ENCODE measurements around the gene OSBPL6.
"Not testable (repeated sequence)": the region's sequence is repeated elsewhere in the genome, so short reads cannot be mapped to it uniquely, and the experiment has no call there.

The OSBPL6 gene

GRCh38 chr2:178422097-178422496 lies 227.8 kb downstream of the OSBPL6 start:
- Histone ChIP-seq H3K27ac (ENCODE audit: low read length) (no peak overlapping the region), H3K4me1 (ENCODE audit: low read length) (no peaks in the 10 kb centered on the region), H3F3A (ENCODE audit: insufficient read depth, low read length) (no peaks in the 10 kb centered on the region), H3K9ac (ENCODE audit: low read length) (no peak overlapping the region), H4K20me1 (ENCODE audit: insufficient read depth, low read length) (no peaks in the 10 kb centered on the region), H3K9me2 (replicated peaks; ENCODE audit: insufficient read depth, low read length) (no peaks in the 10 kb centered on the region), H2AFZ (ENCODE audit: low read length) (no peak overlapping the region), H3K36me3 (replicated peaks; ENCODE audit: insufficient read depth, low read length) (0 out of 2 replicates have a peak, but pooled peaks cover 4% of the 10 kb centered on the region), H3K4me3 (ENCODE audit: low read length) (no peak overlapping the region), H3K4me2 (ENCODE audit: low read depth, low read length) (no peak overlapping the region), H3K27me3 (replicated peaks; ENCODE audit: insufficient read depth, low read length) (no peaks in the 10 kb centered on the region), H3K9me3 (replicated peaks; ENCODE audit: insufficient read depth, low read length) (no peaks in the 10 kb centered on the region), H3K79me2 (ENCODE audit: low read length) (no peaks in the 10 kb centered on the region)
- no peak for TF ChIP-seq CTCF (IDR thresholded peaks at IDR 0.05; ENCODE audit: low read length)
- TF ChIP-seq EZH2phosphoT487 (IDR thresholded peaks at IDR 0.05; ENCODE audit: low read length) = no peak
- no peak for TF ChIP-seq EZH2 (optimal IDR thresholded peaks at IDR 0.05; ENCODE audit: low read depth, low read length)
- DNase-seq = no peak

- not testable (repeated sequence) for DNase-seq; H3K4me3 ChIP-seq (ENCODE audit: low read length); H3K79me2 ChIP-seq (ENCODE audit: low read length); H3K4me1 ChIP-seq (ENCODE audit: low read length); H2AFZ ChIP-seq (ENCODE audit: low read length); H3F3A ChIP-seq (ENCODE audit: insufficient read depth, low read length); H3K9me2 ChIP-seq (replicated peaks; ENCODE audit: insufficient read depth, low read length); H3K27me3 ChIP-seq (replicated peaks; ENCODE audit: insufficient read depth, low read length); H3K9me3 ChIP-seq (replicated peaks; ENCODE audit: insufficient read depth, low read length); H3K4me2 ChIP-seq (ENCODE audit: low read depth, low read length); H4K20me1 ChIP-seq (ENCODE audit: insufficient read depth, low read length); H3K27ac ChIP-seq (ENCODE audit: low read length); H3K36me3 ChIP-seq (replicated peaks; ENCODE audit: insufficient read depth, low read length); H3K9ac ChIP-seq (ENCODE audit: low read length)
These were observed 229.4 kb downstream of the OSBPL6 start for GRCh38 chr2:178423746-178424145.

DNA sequence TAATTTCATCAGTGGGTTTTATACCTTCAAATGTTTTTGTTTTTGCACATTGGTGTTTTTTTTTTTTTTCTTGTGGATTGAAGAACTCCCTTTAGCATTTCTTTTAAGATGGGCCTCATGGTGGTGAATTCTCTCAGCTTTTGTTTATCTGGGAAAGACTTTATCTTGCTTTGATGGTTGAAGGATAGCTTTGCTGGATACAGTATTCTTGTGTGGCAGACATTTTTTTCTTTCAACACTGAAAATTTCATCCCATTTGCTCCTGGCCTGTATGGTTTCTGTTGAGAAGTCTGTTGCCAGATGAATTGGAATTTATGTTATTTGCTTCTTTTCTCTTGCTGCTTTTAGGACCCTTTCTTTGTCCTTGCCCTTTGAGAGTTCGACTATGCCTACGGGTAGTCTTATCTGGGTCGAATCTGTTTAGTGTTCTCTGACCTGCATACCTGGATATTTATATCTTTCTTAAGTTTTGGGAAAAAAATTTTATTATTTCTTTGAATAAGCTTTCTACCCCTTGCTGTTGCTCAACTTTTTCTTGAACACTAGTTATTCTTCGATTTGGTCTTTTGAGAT lies 231.0 kb downstream of the OSBPL6 start:
- Histone ChIP-seq H3K9me2 (replicated peaks; ENCODE audit: insufficient read depth, low read length) (no peaks in the 10 kb centered on the region), H3K36me3 (replicated peaks; ENCODE audit: insufficient read depth, low read length) (no peaks in the 10 kb centered on the region; the same call in 1 of the 2 replicates), H3K4me3 (ENCODE audit: low read length) (no peak overlapping the region), H3K9me3 (replicated peaks; ENCODE audit: insufficient read depth, low read length) (no peaks in the 10 kb centered on the region), H2AFZ (ENCODE audit: low read length) (no peak overlapping the region), H3F3A (ENCODE audit: insufficient read depth, low read length) (no peaks in the 10 kb centered on the region), H3K9ac (ENCODE audit: low read length) (no peak overlapping the region), H3K27me3 (replicated peaks; ENCODE audit: insufficient read depth, low read length) (no peaks in the 10 kb centered on the region), H3K4me2 (ENCODE audit: low read depth, low read length) (no peak overlapping the region), H3K4me1 (ENCODE audit: low read length) (no peaks in the 10 kb centered on the region), H3K27ac (ENCODE audit: low read length) (no peak overlapping the region), H3K79me2 (ENCODE audit: low read length) (no peaks in the 10 kb centered on the region), H4K20me1 (ENCODE audit: insufficient read depth, low read length) (no peaks in the 10 kb centered on the region)
- no peak for TF ChIP-seq EZH2 (optimal IDR thresholded peaks at IDR 0.05; ENCODE audit: low read depth, low read length)
- no peak for TF ChIP-seq CTCF (IDR thresholded peaks at IDR 0.05; ENCODE audit: low read length)
- no peak for TF ChIP-seq EZH2phosphoT487 (IDR thresholded peaks at IDR 0.05; ENCODE audit: low read length)
- DNase-seq = no peak

GRCh38 chr2:178426388-178426787 lies 232.1 kb downstream of the OSBPL6 start:
- no peaks in the 10 kb centered on the region; the same call in 1 of the 2 replicates for H3K36me3 ChIP-seq (replicated peaks; ENCODE audit: insufficient read depth, low read length)
- H3K4me1 ChIP-seq (ENCODE audit: low read length) = no peaks in the 10 kb centered on the region
- no peak overlapping the region for H3K27ac ChIP-seq (ENCODE audit: low read length)
- no peaks in the 10 kb centered on the region for H3F3A ChIP-seq (ENCODE audit: insufficient read depth, low read length)
- DNase-seq = no peak
- H4K20me1 ChIP-seq (ENCODE audit: insufficient read depth, low read length) = no peaks in the 10 kb centered on the region
- no peak overlapping the region for H2AFZ ChIP-seq (ENCODE audit: low read length)
- H3K9me3 ChIP-seq (replicated peaks; ENCODE audit: insufficient read depth, low read length) = no peaks in the 10 kb centered on the region
- no peak overlapping the region for H3K4me2 ChIP-seq (ENCODE audit: low read depth, low read length)
- no peak overlapping the region for H3K9ac ChIP-seq (ENCODE audit: low read length)
- no peak overlapping the region for H3K4me3 ChIP-seq (ENCODE audit: low read length)
- H3K79me2 ChIP-seq (ENCODE audit: low read length) = no peaks in the 10 kb centered on the region
- no peaks in the 10 kb centered on the region for H3K9me2 ChIP-seq (replicated peaks; ENCODE audit: insufficient read depth, low read length)
- TF ChIP-seq EZH2 (optimal IDR thresholded peaks at IDR 0.05; ENCODE audit: low read depth, low read length) (no peak), CTCF (IDR thresholded peaks at IDR 0.05; ENCODE audit: low read length) (no peak), EZH2phosphoT487 (IDR thresholded peaks at IDR 0.05; ENCODE audit: low read length) (no peak)
- no peaks in the 10 kb centered on the region for H3K27me3 ChIP-seq (replicated peaks; ENCODE audit: insufficient read depth, low read length)
